ENCODE data around the gene SCYGR3. TPM values are rescaled to one million over a fixed set of nuclear protein-coding genes. Genes with fewer than 3 reads are reported as not detected.

Gene SCYGR3, protein sequence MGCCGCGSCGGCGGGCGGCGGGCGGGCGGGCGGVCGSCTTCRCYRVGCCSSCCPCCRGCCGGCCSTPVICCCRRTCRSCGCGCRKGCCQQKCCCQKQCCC
- total RNA-seq: not detected
- long read RNA-seq: 0 reads

DNA sequence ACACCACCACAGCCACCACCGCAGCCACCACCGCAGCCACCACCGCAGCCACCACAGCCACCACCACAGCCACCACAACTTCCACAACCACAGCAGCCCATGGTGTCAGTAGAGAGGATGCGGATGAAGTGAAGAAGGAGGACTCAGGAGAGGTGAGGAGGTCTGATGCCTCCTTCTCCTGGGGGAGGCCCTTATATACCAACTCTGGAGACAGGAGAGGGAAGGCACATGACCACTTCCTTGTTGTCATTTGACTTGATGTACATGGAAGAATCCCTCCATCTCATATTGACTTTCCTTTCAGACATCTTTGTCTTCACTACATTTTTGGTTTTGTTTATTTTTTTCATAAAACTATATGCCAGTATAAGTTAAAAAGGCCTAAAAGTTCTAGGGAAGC, at the start of gene SCYGR3:
SCYGR3 (minus strand) TSS at position 101 of the 400 bp plus-strand sequence; CDS start at position 101, 0 bp downstream.
- no peak for ATAC-seq
- H3K4me1 ChIP-seq: no peaks in the 10 kb centered on the region
- no peak within 1 kb of the TSS for H3K27ac ChIP-seq
- no peak for DNase-seq
- TF ChIP-seq, protein P1, sequence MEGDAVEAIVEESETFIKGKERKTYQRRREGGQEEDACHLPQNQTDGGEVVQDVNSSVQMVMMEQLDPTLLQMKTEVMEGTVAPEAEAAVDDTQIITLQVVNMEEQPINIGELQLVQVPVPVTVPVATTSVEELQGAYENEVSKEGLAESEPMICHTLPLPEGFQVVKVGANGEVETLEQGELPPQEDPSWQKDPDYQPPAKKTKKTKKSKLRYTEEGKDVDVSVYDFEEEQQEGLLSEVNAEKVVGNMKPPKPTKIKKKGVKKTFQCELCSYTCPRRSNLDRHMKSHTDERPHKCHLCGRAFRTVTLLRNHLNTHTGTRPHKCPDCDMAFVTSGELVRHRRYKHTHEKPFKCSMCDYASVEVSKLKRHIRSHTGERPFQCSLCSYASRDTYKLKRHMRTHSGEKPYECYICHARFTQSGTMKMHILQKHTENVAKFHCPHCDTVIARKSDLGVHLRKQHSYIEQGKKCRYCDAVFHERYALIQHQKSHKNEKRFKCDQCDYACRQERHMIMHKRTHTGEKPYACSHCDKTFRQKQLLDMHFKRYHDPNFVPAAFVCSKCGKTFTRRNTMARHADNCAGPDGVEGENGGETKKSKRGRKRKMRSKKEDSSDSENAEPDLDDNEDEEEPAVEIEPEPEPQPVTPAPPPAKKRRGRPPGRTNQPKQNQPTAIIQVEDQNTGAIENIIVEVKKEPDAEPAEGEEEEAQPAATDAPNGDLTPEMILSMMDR (IDR thresholded peaks at IDR 0.05): no peak
- H3K4me3 ChIP-seq: no peak within 1 kb of the TSS
- H3K9me3 ChIP-seq: no peaks in the 10 kb centered on the region
- intact Hi-C loops (cut with DNase I): no loop called here
- H3K36me3 ChIP-seq: no peaks in the 10 kb centered on the region
- H3K27me3 ChIP-seq: no peaks in the 10 kb centered on the region

DNA sequence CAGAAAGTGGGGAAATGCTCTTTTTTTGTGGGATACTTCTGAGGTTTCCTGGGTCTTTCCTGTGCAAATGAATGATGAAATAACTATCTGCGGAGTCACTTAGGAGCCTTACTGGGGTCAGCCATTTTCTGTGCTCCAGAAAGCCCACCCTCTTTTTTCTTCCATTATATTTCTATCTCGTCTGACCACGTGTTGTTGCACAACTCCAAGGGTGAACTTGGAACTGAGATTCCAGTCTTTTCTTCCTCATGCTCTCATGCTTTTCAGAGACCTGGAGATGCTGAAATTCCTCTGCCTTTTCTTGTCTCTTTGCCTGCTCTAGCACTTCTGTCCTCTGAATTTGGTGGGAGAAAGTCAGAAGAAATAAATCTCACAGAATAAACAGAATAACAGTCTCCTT, 47.2 kb upstream of the SCYGR3 start:
- no peak for ATAC-seq
- TF ChIP-seq, protein P1 (IDR thresholded peaks at IDR 0.05): no peak
- Histone ChIP-seq H3K4me3 (no peak overlapping the region), H3K27ac (no peak overlapping the region), H3K27me3 (no peaks in the 10 kb centered on the region), H3K4me1 (no peaks in the 10 kb centered on the region), H3K36me3 (no peaks in the 10 kb centered on the region), H3K9me3 (no peaks in the 10 kb centered on the region)
- intact Hi-C loops (cut with DNase I): no loop called here
- no peak for DNase-seq

DNA sequence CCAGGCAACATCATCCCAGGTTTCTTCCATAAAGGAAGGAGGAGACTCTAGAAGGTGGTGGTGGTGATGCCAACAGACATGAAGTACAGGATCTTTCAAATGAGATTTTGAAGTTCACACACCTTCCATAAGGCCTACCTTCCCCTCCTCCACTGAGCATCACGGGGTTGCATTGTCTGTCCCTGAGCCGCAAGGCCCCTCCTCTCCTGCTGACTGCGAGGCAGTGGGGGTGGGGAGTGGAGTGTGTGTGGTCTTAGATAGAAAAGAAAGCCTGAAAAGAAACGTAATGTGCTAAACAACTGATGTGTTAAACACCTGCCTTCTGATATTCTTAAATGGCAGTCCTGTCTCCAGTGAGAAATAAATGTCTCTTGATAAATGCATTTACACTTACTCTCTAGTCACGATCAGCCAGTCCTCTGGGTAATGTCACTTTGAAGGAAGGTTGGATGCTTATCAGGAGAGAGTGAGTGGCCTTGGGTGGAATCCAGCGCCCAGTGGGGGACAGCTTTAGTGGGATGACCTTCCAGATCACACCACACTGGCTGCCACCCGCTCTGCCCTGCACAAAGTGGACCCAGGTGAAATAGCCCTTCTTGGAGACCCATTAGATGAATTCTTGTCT, 46.5 kb upstream of the SCYGR3 start:
- Histone ChIP-seq H3K4me1 (no peaks in the 10 kb centered on the region), H3K4me3 (no peak overlapping the region), H3K36me3 (no peaks in the 10 kb centered on the region), H3K9me3 (no peaks in the 10 kb centered on the region), H3K27ac (no peak overlapping the region), H3K27me3 (no peaks in the 10 kb centered on the region)
- ATAC-seq (no peak), DNase-seq (no peak)
- intact Hi-C loops (cut with DNase I): no loop called here
- TF ChIP-seq, protein P1 (IDR thresholded peaks at IDR 0.05): no peak

- no peak overlapping the region for H3K4me3 ChIP-seq
- no peak overlapping the region for H3K27ac ChIP-seq
- no peaks in the 10 kb centered on the region for H3K27me3 ChIP-seq
- DNase-seq (no peak), ATAC-seq (no peak)
- H3K9me3 ChIP-seq: no peaks in the 10 kb centered on the region
- intact Hi-C loops (cut with DNase I): loop anchor here (5.0 kb wide), 1 partner anchor 110 kb away; no protein-coding TSS in a partner anchor
- no peaks in the 10 kb centered on the region for H3K36me3 ChIP-seq
- TF ChIP-seq, protein P1 (IDR thresholded peaks at IDR 0.05): no peak
- no peaks in the 10 kb centered on the region for H3K4me1 ChIP-seq
These were observed 42.7 kb upstream of the SCYGR3 start for GRCh38 chr2:227657199-227657845.

- H3K27me3 ChIP-seq: no peaks in the 10 kb centered on the region
- no peaks in the 10 kb centered on the region for H3K9me3 ChIP-seq
- H3K27ac ChIP-seq: no peak overlapping the region
- H3K4me1 ChIP-seq: no peaks in the 10 kb centered on the region
- peak; percentile 66 for ATAC-seq
- TF ChIP-seq, protein P1 (IDR thresholded peaks at IDR 0.05): no peak
- DNase-seq: no peak
- H3K4me3 ChIP-seq: no peak overlapping the region
- intact Hi-C loops (cut with DNase I): loop anchor here (5.0 kb wide), 1 partner anchor 112 kb away; no protein-coding TSS in a partner anchor
- no peaks in the 10 kb centered on the region for H3K36me3 ChIP-seq
These were observed 40.8 kb upstream of the SCYGR3 start for GRCh38 chr2:227655454-227655853.
